SK-N-SH (cell line): Measurements from ENCODE around the gene IGF1R. TPM values are rescaled to one million over a fixed set of nuclear protein-coding genes. Genes with fewer than 3 reads are reported as not detected.

Experiments
- CTCF ChIA-PET: fragments of 300-600, 350-600 bp; formaldehyde crosslinking; extraction: SDS; loops from one replicate; lab custom pipeline; 2021; lab: Yijun Ruan, JAX
- POLR2A ChIA-PET: fragments of 350-600 bp; sonication (Branson Sonifier 250); formaldehyde crosslinking; extraction: SDS; loops from one replicate; lab custom pipeline; 2020; ENCODE audit warnings: antibody characterized with exemption, inconsistent platforms; lab: Yijun Ruan, JAX
- DNase-seq: peaks from one replicate; pipeline ENCODE4 v3.0.0; 2012
- H2AFZ ChIP-seq: fragments of 200-600 bp; sonication (generic); 2 replicates; pipeline ENCODE4 v1.8.1; 2016; ENCODE audit warnings: antibody characterized with exemption, mild to moderate bottlenecking, low read depth
- H3F3A ChIP-seq: fragments of 200-600 bp; sonication (generic); replicated peaks from 2 replicates; pipeline ENCODE3; 2016; ENCODE audit warnings: antibody characterized with exemption, mild to moderate bottlenecking; ENCODE audit not compliant: insufficient read depth
- H3K27ac ChIP-seq, 2 experiments: fragments of 200-500 bp in 1 of 2; fragments of 200-600 bp in 1 of 2; sonication (Bioruptor generic) in 1 of 2; sonication (generic), shearing (Covaris generic) in 1 of 2; 2 replicates each; pipeline versions ENCODE4 v1.5.1 to v1.6.1; 2014 to 2016; ENCODE audit warnings: low read depth in 2 of 2, inconsistent platforms in 1 of 2, low read length in 1 of 2, mild to moderate bottlenecking in 1 of 2, mixed read lengths in 1 of 2
- H3K27me3 ChIP-seq: fragments of 200-600 bp; sonication (generic), shearing (Covaris generic); 2 replicates; pipeline ENCODE4 v1.6.1; 2016; ENCODE audit warnings: mixed run types; ENCODE audit not compliant: insufficient read depth
- H3K36me3 ChIP-seq, 2 experiments: fragments of 200-500 bp in 1 of 2; fragments of 200-600 bp in 1 of 2; sonication (Bioruptor generic) in 1 of 2; sonication (generic) in 1 of 2; replicated peaks in 1 of 2; 2 replicates each; pipeline versions ENCODE3 to v1.5.1; 2014 to 2016; ENCODE audit warnings: low read length in 1 of 2, mild to moderate bottlenecking in 1 of 2; ENCODE audit not compliant: insufficient read depth in 2 of 2, control insufficient read depth in 1 of 2
- H3K4me1 ChIP-seq, 2 experiments: fragments of 200-500 bp in 1 of 2; fragments of 200-600 bp in 1 of 2; sonication (Bioruptor generic) in 1 of 2; sonication (generic), shearing (Covaris generic) in 1 of 2; 2 replicates each; pipeline versions ENCODE4 v1.5.1 to v1.6.1; 2014 to 2016; ENCODE audit warnings: low read depth in 1 of 2, low read length in 1 of 2, mixed run types in 1 of 2; ENCODE audit not compliant: insufficient read depth in 2 of 2, control insufficient read depth in 1 of 2
- H3K4me2 ChIP-seq: fragments of 200-600 bp; sonication (generic), shearing (Covaris generic); 2 replicates; pipeline ENCODE4 v1.6.1; 2017; ENCODE audit warnings: mixed run types
- H3K4me3 ChIP-seq, 2 experiments: fragments of 200-500 bp in 1 of 2; fragments of 200-600 bp in 1 of 2; sonication (Bioruptor generic) in 1 of 2; sonication (generic), shearing (Covaris generic) in 1 of 2; 2 replicates each; pipeline versions ENCODE4 v1.5.1 to v1.8.1; 2014 to 2016; ENCODE audit warnings: low read depth in 2 of 2, inconsistent platforms in 1 of 2, low read length in 1 of 2, mild to moderate bottlenecking in 1 of 2, mixed read lengths in 1 of 2, moderate library complexity in 1 of 2
- H3K79me2 ChIP-seq: fragments of 200-600 bp; sonication (generic); 2 replicates; pipeline ENCODE4 v1.8.1; 2017; ENCODE audit warnings: mild to moderate bottlenecking; ENCODE audit not compliant: insufficient read depth
- H3K9ac ChIP-seq: fragments of 200-600 bp; sonication (generic); 2 replicates; pipeline ENCODE4 v1.6.1; 2017; ENCODE audit warnings: mixed run types
- H3K9me2 ChIP-seq: fragments of 200-600 bp; sonication (generic); 2 replicates; pipeline ENCODE4 v1.6.1; 2017; ENCODE audit warnings: mixed run types
- H3K9me3 ChIP-seq: fragments of 200-600 bp; sonication (generic); 2 replicates; pipeline ENCODE4 v1.6.1; 2017; ENCODE audit warnings: mixed run types, mild to moderate bottlenecking, moderate library complexity
- H4K20me1 ChIP-seq: fragments of 200-600 bp; sonication (generic); 2 replicates; pipeline ENCODE4 v1.6.1; 2017; ENCODE audit warnings: mild to moderate bottlenecking, mixed run types; ENCODE audit not compliant: insufficient read depth
- CHD2 ChIP-seq: fragments of 150-350 bp; IDR thresholded peaks from 2 replicates; pipeline ENCODE4 v1.6.1; 2018; ENCODE audit warnings: low read length; ENCODE audit not compliant: partially characterized antibody
- EP300 ChIP-seq, 2 experiments: IDR thresholded peaks; 2 replicates each; pipeline versions ENCODE4 v1.4.0 to v1.6.1; 2012; ENCODE audit warnings: borderline replicate concordance in 1 of 2, low read depth in 1 of 2, low read length in 1 of 2
- FOXJ3 ChIP-seq: sonication (generic); formaldehyde crosslinking; IDR thresholded peaks from 2 replicates; pipeline ENCODE4 v1.5.1; 2020; ENCODE audit warnings: mild to moderate bottlenecking, missing genetic modification reagents
- MAX ChIP-seq: IDR thresholded peaks from 2 replicates; pipeline ENCODE4 v1.4.0; 2012; ENCODE audit warnings: low read depth
- MEF2A ChIP-seq: IDR thresholded peaks from 2 replicates; pipeline ENCODE4 v1.4.0; 2012; ENCODE audit warnings: low read depth, borderline replicate concordance
- NFIC ChIP-seq: IDR thresholded peaks from 2 replicates; pipeline ENCODE4 v1.4.0; 2012; ENCODE audit warnings: borderline replicate concordance
- PBX3 ChIP-seq: IDR thresholded peaks from 2 replicates; pipeline ENCODE4; 2012
- POLR2AphosphoS5 ChIP-seq: IDR thresholded peaks from 2 replicates; pipeline ENCODE4 v1.6.1; 2012; ENCODE audit warnings: low read depth, low read length
- RAD21 ChIP-seq: IDR thresholded peaks from 2 replicates; pipeline ENCODE4 v1.6.1; 2012; ENCODE audit warnings: mild to moderate bottlenecking, low read length
- RCOR1 ChIP-seq: fragments of 150-350 bp; IDR thresholded peaks from 2 replicates; pipeline ENCODE4 v1.6.1; 2017; ENCODE audit warnings: antibody characterized with exemption, low read length
- REST ChIP-seq: IDR thresholded peaks from 2 replicates; pipeline ENCODE4 v1.6.1; 2012; ENCODE audit warnings: mild to moderate bottlenecking, low read depth, low read length, moderate library complexity
- RXRA ChIP-seq: IDR thresholded peaks from 2 replicates; pipeline ENCODE4 v1.4.0; 2012; ENCODE audit warnings: low read depth, mild to moderate bottlenecking, borderline replicate concordance
- SMC3 ChIP-seq: IDR thresholded peaks from 2 replicates; pipeline ENCODE4 v1.6.1; 2012; ENCODE audit warnings: low read depth, low read length, improper control_type of control experiment
- TAF1 ChIP-seq: IDR thresholded peaks from 2 replicates; pipeline ENCODE4 v1.6.1; 2012; ENCODE audit warnings: low read depth, mild to moderate bottlenecking, low read length, moderate library complexity, borderline replicate concordance
- TEAD4 ChIP-seq: IDR thresholded peaks from 2 replicates; pipeline ENCODE4 v1.4.0; 2012; ENCODE audit warnings: mild to moderate bottlenecking, borderline replicate concordance; ENCODE audit not compliant: insufficient read depth
- USF2 ChIP-seq: fragments of 150-350 bp; IDR thresholded peaks from 2 replicates; pipeline ENCODE4 v1.6.1; 2017; ENCODE audit warnings: antibody characterized with exemption, low read length, low read depth, borderline replicate concordance
- ZBTB33 ChIP-seq: IDR thresholded peaks from 2 replicates; pipeline ENCODE4 v1.4.0; 2012; ENCODE audit warnings: low read depth, borderline replicate concordance
- WGBS: methylation state at CpG from one replicate; pipeline ENCODE4 v1.1.6; 2017; ENCODE audit warnings: low lambda C conversion rate; 5-methylcytosine and 5-hydroxymethylcytosine counted together
- polyA plus RNA-seq, 3 experiments: library from polyadenylated mRNA; depleted of rRNA; stranded (reverse); fragments of >200 nt; gene quantifications; 2 replicates each; pipeline ENCODE4 v1.2.3, GENCODE V29; 2012
- TF ChIP-seq, protein P1 (sequence below): fragments of 150-350 bp; IDR thresholded peaks from 2 replicates; pipeline ENCODE4 v1.6.1; 2016; ENCODE audit warnings: mild to moderate bottlenecking, low read depth, low read length

Gene IGF1R
- polyA plus RNA-seq, 1 of the 3 experiments (the other 2 are of a cell fraction) = 9.5 TPM

DNA sequence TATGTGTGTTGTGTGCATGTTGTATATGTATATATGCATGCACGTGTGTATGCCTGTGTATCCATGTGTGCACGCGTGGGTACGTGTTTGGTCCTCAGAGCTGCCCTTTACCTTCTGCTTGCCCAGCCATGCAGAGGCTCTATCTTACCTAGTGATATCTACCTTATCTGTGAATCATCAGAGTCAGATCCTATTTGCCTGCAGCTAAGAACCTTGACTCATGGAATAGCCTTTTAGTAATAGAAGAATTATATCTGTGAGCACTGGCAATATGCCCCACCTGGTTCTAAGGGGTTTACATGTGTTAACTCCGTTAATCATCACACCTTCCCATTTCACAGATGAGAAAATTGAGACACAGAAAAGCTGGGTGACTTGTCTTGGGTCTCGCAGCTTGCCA is 348.3 kb downstream of the IGF1R start:
- Histone ChIP-seq H2AFZ (no peak overlapping the region), H3K9me2 (no peaks in the 10 kb centered on the region), H3F3A (no peaks in the 10 kb centered on the region), H4K20me1 (no peaks in the 10 kb centered on the region), H3K79me2 (no peaks in the 10 kb centered on the region), H3K36me3 (no peaks in the 10 kb centered on the region), H3K4me2 (no peak overlapping the region), H3K4me3 (no peak overlapping the region), H3K4me1 (no peaks in the 10 kb centered on the region), H3K9ac (no peak overlapping the region), H3K27me3 (no peaks in the 10 kb centered on the region), H3K9me3 (no peaks in the 10 kb centered on the region), H3K27ac (no peak overlapping the region)
- 69% methylated on average over 6 of the region's 6 CpGs for WGBS
- DNase-seq = no peak
- TF ChIP-seq RAD21 (no peak), RXRA (no peak), FOXJ3 (CRISPR knock-in tag) (no peak), SMC3 (no peak), MEF2A (no peak), TAF1 (no peak), USF2 (no peak), MAX (no peak), RCOR1 (no peak), TEAD4 (no peak), EP300 (IDR thresholded peaks at IDR 0.05; ENCODE audit: borderline replicate concordance in 1 of 2, low read depth in 1 of 2, low read length in 1 of 2) (no peak), CHD2 (no peak), NFIC (no peak), POLR2AphosphoS5 (no peak), PBX3 (no peak), REST (no peak), ZBTB33 (no peak)
- TF ChIP-seq, protein P1, sequence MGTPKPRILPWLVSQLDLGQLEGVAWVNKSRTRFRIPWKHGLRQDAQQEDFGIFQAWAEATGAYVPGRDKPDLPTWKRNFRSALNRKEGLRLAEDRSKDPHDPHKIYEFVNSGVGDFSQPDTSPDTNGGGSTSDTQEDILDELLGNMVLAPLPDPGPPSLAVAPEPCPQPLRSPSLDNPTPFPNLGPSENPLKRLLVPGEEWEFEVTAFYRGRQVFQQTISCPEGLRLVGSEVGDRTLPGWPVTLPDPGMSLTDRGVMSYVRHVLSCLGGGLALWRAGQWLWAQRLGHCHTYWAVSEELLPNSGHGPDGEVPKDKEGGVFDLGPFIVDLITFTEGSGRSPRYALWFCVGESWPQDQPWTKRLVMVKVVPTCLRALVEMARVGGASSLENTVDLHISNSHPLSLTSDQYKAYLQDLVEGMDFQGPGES = no peak
- POLR2A ChIA-PET = no interaction called here
- CTCF ChIA-PET = no interaction called here
